HG03521 (cell line): Measurements from ENCODE around the gene ATN1.

Experiments used
- ATAC-seq: cut with Tn5 transposase; IDR thresholded peaks from one replicate; pipeline ENCODE4 v1.9.1; 2021; ENCODE audit warnings: mild to moderate bottlenecking, moderate library complexity; ENCODE audit not compliant: unreplicated experiment

Gene ATN1

DNA sequence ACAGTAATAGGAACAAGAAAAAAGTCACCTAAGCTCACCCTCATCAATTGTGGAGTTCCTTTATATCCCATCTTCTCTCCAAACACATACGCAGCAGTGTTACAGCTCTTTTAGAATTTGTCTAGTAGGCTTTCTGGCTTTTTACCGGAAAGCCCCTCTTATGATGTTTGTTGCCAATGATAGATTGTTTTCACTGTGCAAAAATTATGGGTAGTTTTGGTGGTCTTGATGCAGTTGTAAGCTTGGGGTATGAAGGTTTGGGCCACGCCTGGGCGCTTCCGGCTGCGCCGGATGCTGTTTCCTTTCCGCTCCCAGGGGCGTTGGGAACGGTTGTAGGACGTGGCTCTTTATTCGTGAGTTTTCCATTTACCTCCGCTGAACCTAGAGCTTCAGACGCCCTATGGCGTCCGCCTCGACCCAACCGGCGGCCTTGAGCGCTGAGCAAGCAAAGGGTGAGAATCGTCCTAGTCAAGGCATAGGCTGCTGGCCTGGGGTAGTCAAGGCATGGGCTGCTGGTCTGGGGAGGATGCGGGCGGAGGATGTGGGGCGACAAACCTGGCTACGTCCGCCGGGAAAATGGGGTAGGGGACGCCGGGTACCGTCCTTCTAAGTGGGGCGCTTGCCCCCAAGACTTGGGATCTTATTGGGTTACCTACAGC lies 16.1 kb downstream of the ATN1 start, which contains the start of the genes C12orf57 and RNU7-1:
Gene C12orf57, plus strand, starts transcription at position 301 of the 659 bp plus-strand sequence. Its CDS starts 100 bp downstream, at position 401.
Gene RNU7-1, plus strand, starts transcription at position 95 of the 659 bp plus-strand sequence.
- peak; percentile 34 for ATAC-seq

DNA sequence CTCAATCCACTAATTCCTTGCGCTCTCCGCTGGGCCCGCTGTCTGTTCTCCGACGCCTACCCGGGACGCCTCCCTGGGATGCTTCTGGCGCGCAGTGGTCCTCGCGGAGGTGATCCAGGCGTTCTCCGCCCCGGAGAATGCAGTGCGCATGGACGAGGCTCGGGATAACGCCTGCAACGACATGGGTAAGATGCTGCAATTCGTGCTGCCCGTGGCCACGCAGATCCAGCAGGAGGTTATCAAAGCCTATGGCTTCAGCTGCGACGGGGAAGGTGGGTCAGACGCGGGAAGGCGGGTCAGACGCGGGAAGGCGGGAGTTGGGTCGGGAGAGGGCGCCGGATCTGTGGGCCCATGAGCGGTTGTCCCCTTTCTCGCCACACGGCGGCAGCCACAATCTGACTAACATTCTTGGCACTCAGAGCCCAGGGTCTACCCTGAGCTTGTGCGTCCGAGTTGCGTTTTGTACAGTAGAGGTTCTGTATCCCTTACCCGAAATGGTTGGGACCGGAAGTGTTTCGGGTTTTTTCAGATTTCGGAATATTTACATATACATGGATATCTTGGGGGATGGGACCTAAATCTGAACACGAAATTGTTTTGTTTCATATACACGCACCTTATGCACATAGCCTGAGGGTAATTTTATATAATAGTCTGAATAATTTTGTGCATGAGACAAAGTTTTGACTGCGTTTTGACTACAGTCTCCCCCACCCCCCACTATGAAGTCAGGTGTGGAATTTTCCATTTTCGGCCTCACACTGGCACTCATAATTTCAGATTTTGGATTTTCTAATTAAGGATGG lies 16.8 kb downstream of the ATN1 start:
- peak; percentile 33 for ATAC-seq

DNA sequence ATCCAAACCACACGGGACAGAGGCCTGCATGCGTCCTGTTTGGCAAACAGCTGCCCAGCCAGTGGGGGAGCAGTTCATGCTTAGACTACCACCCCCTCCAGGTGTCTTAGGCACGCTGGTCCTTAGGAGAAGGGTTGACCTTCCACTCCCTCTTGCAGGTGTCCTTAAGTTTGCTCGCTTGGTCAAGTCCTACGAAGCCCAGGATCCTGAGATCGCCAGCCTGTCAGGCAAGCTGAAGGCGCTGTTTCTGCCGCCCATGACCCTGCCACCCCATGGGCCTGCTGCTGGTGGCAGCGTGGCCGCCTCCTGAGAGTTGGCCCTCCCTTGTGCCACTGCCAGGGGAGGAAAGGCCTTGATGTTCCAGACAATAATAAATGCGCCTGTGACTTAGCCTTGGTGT lies 17.9 kb downstream of the ATN1 start:
- no peak for ATAC-seq

DNA sequence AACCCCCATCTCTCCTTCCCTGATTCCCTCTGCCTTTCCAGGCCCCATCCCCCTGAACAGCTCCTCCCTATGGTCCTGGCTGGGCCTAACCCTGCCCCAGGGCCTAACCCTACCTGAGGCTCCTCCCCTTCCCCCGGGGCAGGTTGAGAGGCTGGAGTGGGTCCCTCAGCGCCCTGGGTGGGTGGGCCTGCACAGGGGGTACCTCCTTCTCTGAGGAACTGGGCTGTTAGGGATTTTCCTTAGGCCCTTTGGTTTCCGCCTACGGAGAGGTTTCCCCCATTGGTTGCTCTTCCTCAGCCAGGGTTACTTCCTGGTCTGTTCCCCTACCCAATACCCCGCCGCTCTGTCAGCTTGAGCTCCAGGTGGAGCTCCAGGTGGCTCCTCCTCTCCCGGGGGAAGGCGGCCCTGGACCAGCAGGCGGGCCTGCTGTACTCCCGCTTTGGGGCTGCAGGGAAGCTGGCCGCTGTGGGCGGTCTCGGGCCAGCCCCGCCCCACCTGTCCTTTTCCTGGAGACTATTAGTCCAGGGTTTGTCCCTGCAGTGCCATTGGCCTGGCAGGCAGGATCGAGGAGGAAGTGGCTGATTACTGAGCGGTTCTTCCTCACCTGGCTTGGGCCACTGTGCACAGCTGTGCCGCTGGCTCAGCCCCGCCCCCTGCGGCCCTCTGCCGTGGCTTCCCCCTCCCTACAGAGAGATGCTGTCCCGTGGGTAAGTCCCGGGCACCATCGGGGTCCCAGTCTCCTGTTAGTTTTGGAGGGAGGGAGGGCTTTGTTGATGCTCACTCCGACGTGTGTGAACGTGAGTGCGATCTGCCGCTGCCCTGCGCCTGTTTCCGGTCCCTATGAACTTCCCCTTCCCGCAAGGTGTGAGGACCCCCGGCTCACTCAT lies 18.5 kb downstream of the ATN1 start:
- ATAC-seq: no peak

DNA sequence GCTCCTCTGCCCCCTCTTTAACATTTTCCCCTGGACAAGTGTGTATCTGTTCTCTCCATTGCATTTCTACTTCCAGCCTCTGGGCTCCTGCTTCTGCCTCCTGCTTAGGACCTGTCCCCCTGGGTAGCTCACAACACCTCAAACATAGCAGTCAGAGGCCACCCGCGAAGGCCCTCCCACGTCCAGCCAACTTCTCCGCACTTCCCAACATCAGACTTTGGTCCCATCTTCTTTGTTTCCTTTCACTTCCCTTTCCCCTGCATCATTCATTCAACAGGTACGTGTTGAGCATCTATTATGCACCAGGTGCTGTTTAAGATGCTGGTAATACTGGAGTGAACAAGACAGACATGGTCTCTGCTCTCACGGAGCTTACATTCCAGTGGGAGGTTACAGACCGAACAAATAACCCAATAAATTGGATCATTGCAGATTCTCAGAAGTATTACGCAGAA lies 19.2 kb downstream of the ATN1 start:
- no peak for ATAC-seq

DNA sequence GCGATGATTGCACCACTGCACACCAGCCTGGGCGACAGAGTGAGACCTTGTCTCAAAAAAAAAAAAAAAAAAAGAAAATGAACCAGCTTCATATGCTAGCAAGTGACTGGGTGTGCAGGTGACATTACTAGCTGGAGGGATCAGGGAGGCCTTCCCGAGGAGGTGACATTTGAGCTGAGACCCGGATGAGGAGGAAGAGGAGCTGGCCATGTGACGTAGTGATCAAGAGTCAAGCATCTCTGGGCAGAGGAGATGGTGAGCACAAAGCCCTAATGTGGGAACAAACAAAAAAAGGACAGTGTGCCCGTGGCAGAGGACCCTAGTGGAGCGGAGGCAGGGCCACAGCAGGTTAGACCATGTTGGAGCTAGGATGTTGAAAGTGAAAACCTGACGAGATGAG lies 19.9 kb downstream of the ATN1 start:
- no peak for ATAC-seq

DNA sequence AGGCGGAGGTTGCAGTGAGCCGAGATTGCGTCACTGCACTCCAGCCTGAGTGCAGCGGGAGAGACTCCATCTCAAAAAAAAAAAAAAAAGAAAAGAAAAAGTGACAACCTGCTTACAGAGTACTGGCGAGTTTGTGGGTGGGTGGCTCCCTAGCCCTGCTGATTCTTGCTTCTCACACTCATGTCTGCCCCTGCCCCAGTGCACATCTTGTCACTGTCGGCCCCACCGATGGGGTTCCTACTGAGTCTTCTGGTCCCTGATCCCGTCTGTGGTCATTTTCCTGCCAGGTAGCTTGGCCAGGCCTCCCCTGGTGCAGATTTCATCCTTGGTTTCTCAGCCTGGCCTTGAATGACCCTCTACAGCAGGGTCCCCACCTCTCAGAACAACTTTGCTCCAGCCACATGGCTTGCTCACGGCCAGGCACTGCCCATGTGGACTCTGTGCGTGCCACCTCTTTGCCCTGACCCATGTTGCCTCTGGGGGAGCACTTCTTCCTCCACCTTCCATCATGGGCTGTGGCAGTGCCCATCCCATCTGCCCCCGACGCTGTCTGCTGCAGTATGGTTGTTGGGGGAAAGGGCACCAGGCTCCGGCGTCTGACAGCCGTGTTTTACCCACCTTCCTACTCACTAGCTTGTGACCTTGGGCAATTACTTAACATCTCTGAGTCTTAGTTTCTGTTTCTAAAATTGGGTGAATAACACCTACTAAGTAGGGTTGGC lies 21.3 kb downstream of the ATN1 start:
- ATAC-seq: no peak

DNA sequence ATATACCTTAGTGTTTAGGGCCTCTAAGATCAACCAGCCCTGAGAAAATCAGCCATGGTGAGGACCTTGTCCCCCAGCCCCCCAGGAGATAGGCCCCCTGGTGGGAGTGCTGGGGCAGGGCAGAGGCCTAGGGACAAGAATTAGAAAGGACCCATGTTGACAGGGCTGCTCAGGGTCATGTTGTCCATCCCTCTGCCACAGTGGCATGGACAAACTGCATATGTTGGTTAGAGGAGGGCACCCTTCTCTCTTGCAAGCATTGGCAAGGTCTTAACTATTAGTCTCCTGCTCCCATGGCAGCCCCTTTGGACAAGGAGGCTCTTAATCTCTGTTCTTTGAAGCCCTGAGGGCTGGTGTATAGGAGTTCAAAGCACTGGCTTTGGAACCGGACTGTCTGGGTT lies 22.6 kb downstream of the ATN1 start:
- no peak for ATAC-seq

DNA sequence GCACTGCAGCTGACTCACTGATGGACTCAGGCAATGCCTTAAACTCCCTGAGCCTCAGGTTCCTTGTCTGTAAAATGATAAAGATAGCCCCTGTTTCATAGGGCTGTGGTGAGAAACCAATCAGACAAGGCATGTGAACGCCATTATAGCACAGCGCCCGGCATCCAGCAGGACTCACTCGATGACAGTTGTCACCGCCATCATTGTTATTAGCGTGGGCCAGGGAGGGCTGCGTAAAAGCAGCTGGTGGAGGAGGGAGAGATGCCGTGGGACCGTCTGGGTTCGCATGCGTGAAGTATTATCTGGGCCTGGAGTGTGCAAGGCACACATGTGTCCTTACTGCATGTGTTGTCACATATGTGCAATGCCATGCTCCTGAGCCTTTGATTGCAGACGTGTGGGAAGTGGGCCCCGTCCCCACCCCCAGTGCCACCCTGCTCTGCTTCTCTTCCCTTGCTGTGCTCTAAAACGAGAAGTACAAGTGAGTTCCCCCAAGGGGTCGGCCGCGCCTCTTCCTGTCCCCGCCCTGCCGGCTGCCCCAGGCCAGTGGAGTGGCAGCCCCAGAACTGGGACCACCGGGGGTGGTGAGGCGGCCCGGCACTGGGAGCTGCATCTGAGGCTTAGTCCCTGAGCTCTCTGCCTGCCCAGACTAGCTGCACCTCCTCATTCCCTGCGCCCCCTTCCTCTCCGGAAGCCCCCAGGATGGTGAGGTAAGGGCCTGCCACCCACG lies 23.2 kb downstream of the ATN1 start, which contains the start of gene PTPN6:
Gene PTPN6, plus strand, starts transcription at position 546 of the 730 bp plus-strand sequence. Its CDS starts 157 bp downstream, at position 703.
- no peak for ATAC-seq

DNA sequence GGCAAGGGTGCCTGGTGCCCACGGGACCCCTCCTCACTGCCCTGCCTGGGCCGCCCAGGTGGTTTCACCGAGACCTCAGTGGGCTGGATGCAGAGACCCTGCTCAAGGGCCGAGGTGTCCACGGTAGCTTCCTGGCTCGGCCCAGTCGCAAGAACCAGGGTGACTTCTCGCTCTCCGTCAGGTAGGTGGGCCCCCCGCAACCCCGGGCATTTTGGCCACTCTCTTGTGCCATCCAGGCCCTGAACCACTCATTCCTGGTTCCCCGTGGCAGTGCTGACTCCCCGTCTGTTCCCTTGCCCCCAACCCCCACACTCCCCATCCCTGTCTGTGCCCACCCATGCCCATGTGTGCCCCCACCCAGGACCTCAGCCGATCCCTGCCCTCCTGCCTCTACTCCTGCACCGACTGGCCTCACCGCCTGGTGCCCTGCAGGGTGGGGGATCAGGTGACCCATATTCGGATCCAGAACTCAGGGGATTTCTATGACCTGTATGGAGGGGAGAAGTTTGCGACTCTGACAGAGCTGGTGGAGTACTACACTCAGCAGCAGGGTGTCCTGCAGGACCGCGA lies 23.9 kb downstream of the ATN1 start:
- no peak for ATAC-seq

DNA sequence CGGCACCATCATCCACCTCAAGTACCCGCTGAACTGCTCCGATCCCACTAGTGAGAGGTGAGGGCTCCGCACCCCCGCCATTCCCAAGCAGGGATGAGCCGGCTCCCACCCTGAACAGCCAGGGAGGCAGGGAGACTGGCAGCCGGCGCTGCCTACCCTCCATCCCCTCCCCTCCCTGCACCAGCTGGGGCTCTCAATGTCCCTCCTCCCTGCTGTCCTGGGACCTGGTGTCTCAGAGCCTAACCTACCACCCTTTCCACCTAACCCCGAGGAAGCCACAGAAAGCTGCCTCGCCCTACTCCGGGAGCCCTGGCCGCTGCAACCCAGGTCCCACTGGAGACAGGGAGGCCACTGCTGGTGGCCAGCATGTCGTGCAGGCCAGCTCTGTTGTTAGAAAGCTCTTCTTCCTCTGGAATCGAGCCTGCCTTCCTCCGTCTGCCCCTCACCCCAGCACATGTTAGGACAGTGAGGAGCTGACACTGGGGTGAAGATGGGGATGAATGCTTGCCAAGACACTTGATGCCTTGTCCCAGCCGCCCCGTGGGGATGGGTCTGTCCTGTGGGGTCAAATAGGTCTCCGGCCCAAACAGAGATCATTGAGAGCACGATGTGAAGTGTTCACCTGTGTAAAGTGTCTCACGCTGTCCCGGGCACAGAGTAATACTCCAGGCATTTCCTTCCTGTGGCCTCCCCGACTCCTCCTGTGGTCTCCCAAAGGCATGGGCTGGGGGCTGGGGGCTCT lies 24.5 kb downstream of the ATN1 start:
- no peak for ATAC-seq

DNA sequence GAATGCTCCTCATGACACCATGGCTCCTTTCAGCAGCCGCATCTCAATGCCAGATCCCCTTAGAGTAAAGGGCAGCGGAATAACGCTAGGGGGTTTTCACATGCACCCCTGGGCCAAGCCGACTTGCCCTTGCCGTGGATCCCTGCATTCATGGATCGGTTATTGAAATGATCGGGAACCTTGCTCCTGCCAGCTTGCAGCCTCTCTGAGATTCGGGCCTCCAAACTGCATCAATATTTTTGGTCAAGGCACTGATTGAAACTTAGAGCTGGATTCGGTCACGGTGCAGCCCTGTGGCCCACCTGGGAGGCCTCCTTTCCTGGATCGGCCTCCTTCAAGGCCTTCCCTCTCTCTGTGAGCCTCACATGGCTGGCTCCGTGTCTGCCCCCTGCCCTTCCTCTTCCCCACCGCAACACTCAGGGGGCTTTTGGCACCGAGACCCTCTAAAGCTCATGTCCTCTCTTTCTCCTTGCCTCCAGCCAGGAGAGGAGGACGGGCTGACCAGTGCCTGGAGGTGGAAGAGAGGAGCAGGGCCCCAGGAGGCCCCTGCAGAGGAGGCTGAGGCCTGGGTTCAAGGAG lies 25.2 kb downstream of the ATN1 start:
- ATAC-seq: no peak

DNA sequence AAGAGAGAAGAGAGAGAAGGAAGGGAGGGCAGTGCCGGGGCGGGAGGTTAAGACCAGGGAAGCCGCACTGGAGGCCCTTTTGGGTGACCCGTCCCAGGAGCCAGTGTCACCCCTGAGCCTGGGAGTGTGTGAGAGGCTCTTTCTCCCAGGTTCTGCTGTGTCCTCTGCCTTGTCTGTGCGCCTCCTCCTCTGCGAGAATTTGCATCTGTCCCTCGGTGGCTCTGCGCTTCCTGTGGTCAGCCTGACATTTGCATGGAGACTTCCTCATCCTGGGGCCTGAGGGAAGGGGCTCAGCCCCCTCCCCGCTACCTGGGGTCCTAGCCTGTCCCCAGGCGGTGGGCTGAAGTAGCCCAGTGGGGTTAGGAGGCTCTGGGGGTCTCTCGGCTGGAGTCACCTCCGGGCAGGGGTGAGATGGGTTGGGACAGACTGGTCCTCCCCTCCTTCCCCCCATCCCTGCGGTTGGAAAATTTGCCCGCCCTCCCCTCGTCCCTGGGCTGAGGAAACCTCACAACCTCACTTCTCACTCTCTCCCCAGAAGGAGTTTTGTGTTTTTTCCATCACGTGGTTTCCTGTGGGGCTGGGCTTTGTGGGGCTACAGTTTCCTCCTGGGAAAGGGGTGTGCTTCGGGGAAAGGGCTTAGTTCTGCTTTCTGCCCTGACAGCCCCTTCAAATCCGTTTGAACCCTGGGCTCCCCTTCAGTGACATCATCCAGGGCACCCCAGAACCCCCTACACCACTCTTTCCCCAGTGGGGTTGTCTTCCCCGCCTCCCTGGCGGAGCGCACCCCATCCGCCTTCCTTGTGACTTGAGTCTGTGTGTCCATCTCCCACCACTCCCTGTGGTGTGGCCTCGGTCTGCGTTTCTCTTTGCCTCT lies 25.9 kb downstream of the ATN1 start:
- peak; percentile 46 for ATAC-seq

DNA sequence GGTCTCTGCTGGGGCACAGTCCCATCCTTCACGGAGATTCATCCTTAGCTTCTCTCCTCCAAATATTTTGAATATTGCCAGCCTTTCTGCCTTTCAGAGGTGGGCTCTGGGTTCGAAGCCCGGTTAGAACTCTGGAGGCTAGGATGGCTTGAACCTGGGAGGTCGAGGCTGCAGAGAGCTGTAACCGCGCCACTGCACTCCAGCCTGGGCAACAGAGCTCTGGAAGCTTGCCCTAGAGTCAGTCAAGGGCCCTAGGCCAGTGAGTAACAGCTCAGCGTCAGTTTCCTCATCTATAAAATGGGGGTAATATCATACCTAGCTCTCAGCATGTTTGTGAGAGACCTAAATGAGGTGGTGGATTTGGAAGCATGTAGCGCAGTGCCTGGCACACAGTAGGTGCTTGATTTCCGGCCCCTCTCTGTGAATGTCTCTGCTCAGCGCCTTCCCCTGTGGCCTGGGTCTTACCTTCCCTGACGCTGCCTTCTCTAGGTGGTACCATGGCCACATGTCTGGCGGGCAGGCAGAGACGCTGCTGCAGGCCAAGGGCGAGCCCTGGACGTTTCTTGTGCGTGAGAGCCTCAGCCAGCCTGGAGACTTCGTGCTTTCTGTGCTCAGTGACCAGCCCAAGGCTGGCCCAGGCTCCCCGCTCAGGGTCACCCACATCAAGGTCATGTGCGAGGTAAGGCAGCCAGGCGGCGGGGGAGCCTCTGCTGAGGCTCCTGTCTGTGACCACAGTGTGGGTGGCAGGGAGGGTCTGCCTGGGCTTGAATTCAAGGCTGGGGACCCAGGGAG lies 26.8 kb downstream of the ATN1 start:
- ATAC-seq: no peak

DNA sequence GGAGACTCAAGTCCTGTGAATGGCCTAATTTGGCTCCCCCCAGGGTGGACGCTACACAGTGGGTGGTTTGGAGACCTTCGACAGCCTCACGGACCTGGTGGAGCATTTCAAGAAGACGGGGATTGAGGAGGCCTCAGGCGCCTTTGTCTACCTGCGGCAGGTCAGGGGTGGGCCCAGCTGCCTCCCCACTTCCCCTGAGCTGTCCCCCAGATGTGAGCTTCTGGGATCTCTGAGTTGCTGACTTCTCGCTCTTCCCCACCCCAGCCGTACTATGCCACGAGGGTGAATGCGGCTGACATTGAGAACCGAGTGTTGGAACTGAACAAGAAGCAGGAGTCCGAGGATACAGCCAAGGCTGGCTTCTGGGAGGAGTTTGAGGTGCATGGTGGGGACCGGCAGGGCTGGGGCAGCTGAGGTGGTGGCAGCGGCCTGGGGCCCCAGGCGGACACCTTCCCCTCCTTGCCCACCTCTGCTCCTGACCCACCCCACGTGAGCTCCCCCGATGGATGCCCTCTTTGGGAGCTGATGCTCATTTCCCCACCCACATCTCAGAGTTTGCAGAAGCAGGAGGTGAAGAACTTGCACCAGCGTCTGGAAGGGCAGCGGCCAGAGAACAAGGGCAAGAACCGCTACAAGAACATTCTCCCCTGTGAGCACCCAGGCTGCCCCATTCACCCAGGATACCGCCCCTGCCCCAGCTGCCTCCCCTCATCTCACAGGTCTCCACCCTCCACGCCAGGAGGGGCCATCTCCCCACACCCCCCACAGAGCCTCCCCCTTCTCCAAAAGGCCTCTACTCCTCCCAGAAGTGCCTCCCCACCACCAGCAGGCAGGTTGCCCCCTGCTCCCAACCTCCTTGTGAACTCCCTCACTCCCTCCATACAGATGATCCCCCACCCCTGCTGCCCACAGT lies 27.6 kb downstream of the ATN1 start:
- no peak for ATAC-seq
